Uterus (tissue), 4 donors: Measurements from ENCODE around the gene BPGM. TPM values are rescaled to one million over a fixed set of nuclear protein-coding genes. Genes with fewer than 3 reads are reported as not detected.

Experiments
- DNase-seq, 2 donors: peaks; one replicate each; pipeline ENCODE4 v3.0.0-alpha.2; 2019 to 2020
- H3K27ac ChIP-seq, 2 donors: fragments of 200-600 bp; sonication (generic); 1 replicate in 1 of 2; 2 replicates in 1 of 2; pipeline ENCODE4 v1.5.1; 2016 to 2018
- H3K27me3 ChIP-seq, 2 donors: fragments of 200-600 bp; sonication (generic); one replicate each; pipeline ENCODE4 v1.5.1; 2018 to 2019; ENCODE audit warnings: control low read depth in 1 of 2
- H3K36me3 ChIP-seq, 2 donors: fragments of 200-600 bp; sonication (generic); one replicate each; pipeline ENCODE4 v1.5.1; 2019; ENCODE audit warnings: control low read depth in 1 of 2
- H3K4me1 ChIP-seq, 2 donors: fragments of 200-600 bp; sonication (generic); one replicate each; pipeline ENCODE4 v1.5.1; 2018 to 2019; ENCODE audit warnings: control low read depth in 1 of 2
- H3K4me3 ChIP-seq, 2 donors: fragments of 200-600 bp; sonication (generic); 1 replicate in 1 of 2; 2 replicates in 1 of 2; pipeline ENCODE4 v1.5.1; 2018 to 2019; ENCODE audit warnings: mild to moderate bottlenecking in 1 of 2
- H3K9me3 ChIP-seq, 2 donors: fragments of 200-600 bp; sonication (generic); one replicate each; pipeline ENCODE4 v1.5.1; 2019; ENCODE audit warnings: control low read depth in 1 of 2
- POLR2A ChIP-seq, 2 donors: fragments of 450-650 bp; IDR thresholded peaks; one replicate each; pipeline ENCODE4 v1.6.1; 2016; ENCODE audit warnings: antibody characterized with exemption in 2 of 2, mild to moderate bottlenecking in 1 of 2, moderate library complexity in 1 of 2
- intact Hi-C: fragments of 100-400 bp; cut with DNase I; formaldehyde crosslinking; loops from one replicate; pipeline ENCODE4 v1.15.1; 2023; ENCODE audit warnings: low total_unique reads
- total RNA-seq, 4 donors: library from RNA; depleted of rRNA in 3 of 4; stranded (reverse); fragments of >200 nt in 3 of 4; gene quantifications; one replicate each; pipeline versions ENCODE4 v1.1.0 to v1.2.4, GENCODE V29; 2014 to 2023
- TF ChIP-seq, protein P1 (sequence below), 4 experiments: fragments of 200-600 bp in 2 of 4; fragments of 450-650 bp in 2 of 4; sonication (generic) in 2 of 4; IDR thresholded peaks; one replicate each; pipeline ENCODE4 v1.5.1; 2016 to 2019; ENCODE audit warnings: antibody characterized with exemption in 4 of 4, mild to moderate bottlenecking in 2 of 4, moderate library complexity in 1 of 4
- donor health status: DM: yes; HTN: yes; CAD: no.

The BPGM gene
- total RNA-seq, 4 donors from 2014 or later: 11.0 to 57.4 (median 15.0) TPM

DNA sequence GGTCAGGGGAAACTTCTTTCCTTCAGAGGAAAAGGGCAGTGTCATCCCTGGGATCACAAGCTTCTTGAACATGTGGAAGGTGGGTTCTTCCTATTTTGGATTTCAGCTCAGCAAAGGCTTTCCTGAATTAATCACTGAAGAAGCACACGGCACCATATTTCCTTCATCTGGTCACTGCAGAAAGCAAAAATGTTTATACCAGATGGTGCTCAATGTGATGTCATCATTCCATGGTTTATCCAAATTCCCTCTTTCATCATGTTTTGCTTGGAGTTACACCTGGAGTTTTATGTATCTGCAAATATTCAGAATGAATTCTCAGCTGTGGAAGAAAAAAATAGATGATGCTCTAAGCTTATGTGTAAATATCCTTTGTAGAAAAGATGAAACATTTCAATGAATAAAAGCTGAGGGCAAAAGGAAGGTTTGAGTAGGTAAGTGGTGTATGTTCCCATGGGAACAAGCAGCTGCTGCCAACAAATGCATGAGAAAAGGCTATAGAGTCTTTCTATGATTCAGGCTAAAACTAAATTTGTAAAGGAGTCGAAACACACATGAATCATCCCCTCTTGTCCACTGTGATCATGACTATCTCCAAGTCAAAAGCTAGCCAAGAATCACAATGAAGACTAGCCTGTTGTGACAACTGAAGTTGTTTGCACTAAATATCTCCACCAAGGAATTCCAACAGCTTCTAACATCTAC is 26.9 kb upstream of the BPGM start:
- intact Hi-C loops: no loop called here
- TF ChIP-seq, protein P1, sequence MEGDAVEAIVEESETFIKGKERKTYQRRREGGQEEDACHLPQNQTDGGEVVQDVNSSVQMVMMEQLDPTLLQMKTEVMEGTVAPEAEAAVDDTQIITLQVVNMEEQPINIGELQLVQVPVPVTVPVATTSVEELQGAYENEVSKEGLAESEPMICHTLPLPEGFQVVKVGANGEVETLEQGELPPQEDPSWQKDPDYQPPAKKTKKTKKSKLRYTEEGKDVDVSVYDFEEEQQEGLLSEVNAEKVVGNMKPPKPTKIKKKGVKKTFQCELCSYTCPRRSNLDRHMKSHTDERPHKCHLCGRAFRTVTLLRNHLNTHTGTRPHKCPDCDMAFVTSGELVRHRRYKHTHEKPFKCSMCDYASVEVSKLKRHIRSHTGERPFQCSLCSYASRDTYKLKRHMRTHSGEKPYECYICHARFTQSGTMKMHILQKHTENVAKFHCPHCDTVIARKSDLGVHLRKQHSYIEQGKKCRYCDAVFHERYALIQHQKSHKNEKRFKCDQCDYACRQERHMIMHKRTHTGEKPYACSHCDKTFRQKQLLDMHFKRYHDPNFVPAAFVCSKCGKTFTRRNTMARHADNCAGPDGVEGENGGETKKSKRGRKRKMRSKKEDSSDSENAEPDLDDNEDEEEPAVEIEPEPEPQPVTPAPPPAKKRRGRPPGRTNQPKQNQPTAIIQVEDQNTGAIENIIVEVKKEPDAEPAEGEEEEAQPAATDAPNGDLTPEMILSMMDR (IDR thresholded peaks at IDR 0.05): no peak
- no peak for TF ChIP-seq POLR2A (IDR thresholded peaks at IDR 0.05)
- no peak for DNase-seq
- H3K27me3 ChIP-seq: no peaks in the 10 kb centered on the region
- H3K4me1 ChIP-seq: no peaks in the 10 kb centered on the region
- H3K36me3 ChIP-seq: no peaks in the 10 kb centered on the region
- H3K4me3 ChIP-seq: no peak overlapping the region
- H3K27ac ChIP-seq: no peak overlapping the region
- no peaks in the 10 kb centered on the region for H3K9me3 ChIP-seq

GRCh38 chr7:134622303-134622995 is 24.2 kb upstream of the BPGM start:
- Histone ChIP-seq H3K4me3 (no peak overlapping the region), H3K36me3 (no peaks in the 10 kb centered on the region), H3K4me1 (no peaks in the 10 kb centered on the region), H3K27ac (no peak overlapping the region), H3K27me3 (no peaks in the 10 kb centered on the region), H3K9me3 (no peaks in the 10 kb centered on the region)
- no peak for TF ChIP-seq POLR2A (IDR thresholded peaks at IDR 0.05)
- TF ChIP-seq, protein P1 (IDR thresholded peaks at IDR 0.05): no peak
- intact Hi-C loops: no loop called here
- DNase-seq: no peak

DNA sequence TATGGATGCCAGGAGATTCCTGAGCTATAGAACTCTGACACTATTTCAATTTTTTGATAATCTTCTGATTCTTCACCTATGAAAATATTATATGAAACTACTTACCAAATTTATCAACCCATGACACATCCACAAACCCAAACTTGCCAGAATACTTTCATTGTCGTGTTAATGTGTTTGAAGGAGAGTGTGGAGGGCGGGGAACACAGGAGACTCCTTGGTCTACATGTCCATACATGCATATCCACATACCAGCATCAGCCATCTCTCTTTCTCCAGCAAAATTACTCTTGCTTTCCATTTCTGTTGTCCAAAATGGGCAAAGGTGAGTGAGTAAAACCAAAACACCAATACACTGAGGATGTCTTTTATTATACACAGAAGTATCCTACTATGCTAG is 23.5 kb upstream of the BPGM start:
- H3K4me3 ChIP-seq: no peak overlapping the region
- no peak for DNase-seq
- intact Hi-C loops: no loop called here
- H3K36me3 ChIP-seq: no peaks in the 10 kb centered on the region
- no peak overlapping the region for H3K27ac ChIP-seq
- no peaks in the 10 kb centered on the region for H3K27me3 ChIP-seq
- H3K4me1 ChIP-seq: no peaks in the 10 kb centered on the region
- TF ChIP-seq, protein P1 (IDR thresholded peaks at IDR 0.05): no peak
- no peak for TF ChIP-seq POLR2A (IDR thresholded peaks at IDR 0.05)
- H3K9me3 ChIP-seq: no peaks in the 10 kb centered on the region

DNA sequence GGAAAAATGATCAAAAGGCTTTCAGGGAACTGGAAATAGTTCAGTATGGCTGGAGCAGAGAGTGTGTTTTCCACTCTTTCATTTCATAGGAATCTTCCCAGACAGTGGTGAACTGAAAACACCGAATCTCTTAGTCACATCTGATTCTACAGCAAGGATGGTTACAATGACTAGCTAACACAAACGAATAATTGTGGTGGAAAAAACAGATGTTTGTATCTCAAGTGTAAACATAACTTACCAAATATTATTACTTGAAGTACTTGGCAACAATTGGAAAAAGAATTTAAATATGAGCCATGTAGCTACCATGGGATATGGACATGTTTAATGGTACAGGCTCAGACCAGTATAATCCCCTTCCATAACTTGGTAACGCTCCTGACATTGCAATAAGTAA is 21.1 kb upstream of the BPGM start:
- no peak for TF ChIP-seq POLR2A (IDR thresholded peaks at IDR 0.05)
- TF ChIP-seq, protein P1 (IDR thresholded peaks at IDR 0.05): no peak
- peaks cover 0 to 5% of the 10 kb centered on the region in 2 donors for H3K27me3 ChIP-seq
- DNase-seq: no peak
- no peaks in the 10 kb centered on the region for H3K4me1 ChIP-seq
- no peak overlapping the region for H3K4me3 ChIP-seq
- H3K27ac ChIP-seq: no peak overlapping the region
- intact Hi-C loops: no loop called here
- no peaks in the 10 kb centered on the region for H3K9me3 ChIP-seq
- peaks cover 0 to 4% of the 10 kb centered on the region in 2 donors for H3K36me3 ChIP-seq

- Histone ChIP-seq H3K9me3 (no peaks in the 10 kb centered on the region), H3K27me3 (peaks cover 0 to 5% of the 10 kb centered on the region in 2 donors), H3K36me3 (peaks cover 0 to 4% of the 10 kb centered on the region in 2 donors), H3K27ac (no peak overlapping the region), H3K4me3 (no peak overlapping the region), H3K4me1 (no peaks in the 10 kb centered on the region)
- TF ChIP-seq, protein P1 (IDR thresholded peaks at IDR 0.05): no peak
- TF ChIP-seq POLR2A (IDR thresholded peaks at IDR 0.05): no peak
- intact Hi-C loops: no loop called here
- no peak for DNase-seq
Measured at GRCh38 chr7:134627109-134627774, 19.4 kb upstream of the BPGM start.
